ENCODE results near the gene HSH2D.
"Not testable (repeated sequence)": the region's sequence is repeated elsewhere in the genome, so short reads cannot be mapped to it uniquely, and the experiment has no call there.

HSH2D gene

DNA sequence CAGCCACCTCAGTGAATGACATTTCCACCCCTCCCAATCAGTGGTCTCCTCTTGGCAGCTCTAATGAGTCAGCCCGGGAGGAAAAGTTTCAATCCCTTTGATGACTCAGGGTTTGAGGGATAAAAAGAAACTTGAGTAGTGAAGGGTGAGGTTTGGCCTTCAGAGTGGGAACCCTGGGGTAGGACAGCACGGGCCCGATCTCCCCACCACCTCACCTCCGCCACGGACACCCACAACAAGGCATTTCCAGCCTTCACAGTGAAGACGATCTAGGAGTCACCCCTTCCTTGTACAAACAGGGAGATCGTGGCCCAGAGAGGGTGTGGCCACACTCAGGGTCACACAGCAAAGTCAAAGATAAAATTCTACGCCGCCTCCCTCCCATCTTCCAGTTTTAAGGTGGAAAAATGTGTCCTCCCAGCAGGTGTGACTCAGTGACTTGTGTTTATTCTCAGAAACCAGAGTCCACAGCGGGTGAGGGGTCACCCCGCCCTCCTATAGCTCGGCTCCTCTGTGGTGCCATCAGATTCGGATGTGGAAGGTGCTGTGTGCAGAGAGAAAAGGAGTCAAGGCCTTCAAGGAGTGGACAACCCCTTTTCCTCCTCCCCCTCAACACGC, 17.6 kb downstream of the HSH2D start:
- Mint-ChIP-seq H3K27me3 (no peaks in the 10 kb centered on the region), H3K9me3 (no peaks in the 10 kb centered on the region), H3K4me1 (peaks cover 11% of the 10 kb centered on the region), H3K36me3 (peaks cover 2% of the 10 kb centered on the region), H3K4me3 (no peak overlapping the region), H3K27ac (no peak overlapping the region)

DNA sequence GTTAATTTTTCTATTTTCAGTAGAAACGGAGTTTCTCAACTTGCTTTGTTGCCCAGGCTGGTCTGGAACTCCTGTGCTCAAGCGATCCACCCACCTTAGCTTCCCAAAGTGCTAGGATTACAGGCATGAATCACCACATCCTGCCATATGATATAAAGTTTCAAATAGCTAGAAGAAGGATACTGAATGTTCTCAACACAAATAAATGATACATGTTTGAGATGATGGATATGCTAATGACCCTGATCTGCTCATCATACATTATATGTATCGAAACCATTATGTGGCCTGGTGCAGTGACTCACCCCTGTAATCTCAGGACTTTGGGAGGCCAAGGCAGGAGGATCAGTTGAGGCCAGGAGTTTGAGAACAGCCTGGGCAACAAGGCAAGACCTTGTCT, 18.4 kb downstream of the HSH2D start:
- no peaks in the 10 kb centered on the region for H3K27me3 Mint-ChIP-seq
- peaks cover 2% of the 10 kb centered on the region for H3K36me3 Mint-ChIP-seq
- no peaks in the 10 kb centered on the region for H3K9me3 Mint-ChIP-seq
- peaks cover 11% of the 10 kb centered on the region for H3K4me1 Mint-ChIP-seq
- H3K4me3 Mint-ChIP-seq = no peak overlapping the region
- no peak overlapping the region for H3K27ac Mint-ChIP-seq

DNA sequence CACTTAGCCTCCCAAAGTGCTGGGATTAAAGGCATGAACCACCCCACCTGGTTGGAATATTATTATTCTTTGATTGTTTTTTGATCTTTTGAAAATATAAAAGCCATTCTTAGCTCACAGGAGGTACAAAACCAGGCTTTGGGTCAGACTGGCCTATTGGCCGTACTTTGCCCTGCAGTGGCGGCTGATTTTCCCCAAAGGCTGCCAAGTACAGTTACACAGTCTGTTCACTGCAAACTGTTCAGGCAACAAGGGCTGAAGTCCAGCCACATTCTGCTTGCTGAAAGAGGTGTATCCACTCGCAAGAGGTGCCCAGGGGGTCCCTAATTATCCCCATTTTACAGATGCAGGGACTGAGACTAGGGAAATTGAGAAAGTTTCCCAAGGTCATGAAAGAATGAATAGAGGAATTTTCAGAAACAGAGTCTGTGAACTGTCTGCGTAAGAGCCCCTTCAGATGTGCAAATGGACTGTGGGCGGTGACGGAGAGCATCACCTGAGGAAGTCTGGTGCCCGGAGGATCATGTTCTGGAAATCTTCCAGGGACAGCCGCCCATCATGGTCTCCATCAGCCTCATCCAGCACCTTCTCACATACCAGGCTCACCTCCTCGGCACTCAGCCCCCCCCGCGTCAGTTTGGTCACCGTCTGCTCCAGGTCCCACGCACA, 20.9 kb downstream of the HSH2D start:
- Mint-ChIP-seq H3K4me1 (peaks cover 11% of the 10 kb centered on the region), H3K27ac (no peak overlapping the region), H3K27me3 (no peaks in the 10 kb centered on the region)

DNA sequence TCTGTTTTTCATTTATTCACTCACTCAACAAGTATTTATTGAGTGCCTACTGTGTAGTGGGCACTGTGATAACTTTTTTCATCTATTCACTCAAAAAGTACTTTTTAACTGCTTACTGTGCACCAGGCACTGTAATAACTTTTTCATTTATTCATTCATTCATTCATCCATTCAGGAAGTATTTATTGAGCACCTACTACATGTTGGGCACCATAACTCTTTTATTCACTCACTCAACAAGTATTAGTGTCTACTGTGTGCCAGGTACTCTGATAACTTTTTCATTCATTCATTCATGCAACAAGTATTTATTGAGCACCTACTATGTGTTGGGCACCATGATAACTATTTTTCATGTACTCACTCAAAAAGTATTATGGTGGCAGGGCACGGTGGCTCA, 22.9 kb downstream of the HSH2D start:
- Mint-ChIP-seq H3K4me1 (peaks cover 3% of the 10 kb centered on the region), H3K36me3 (no peaks in the 10 kb centered on the region), H3K27ac (no peak overlapping the region), H3K27me3 (no peaks in the 10 kb centered on the region), H3K9me3 (no peaks in the 10 kb centered on the region), H3K4me3 (no peak overlapping the region)

More for the DNA sequence above, 20.9 kb downstream of the HSH2D start:
- Mint-ChIP-seq H3K4me3 (no peak overlapping the region), H3K9me3 (no peaks in the 10 kb centered on the region), H3K36me3 (no peaks in the 10 kb centered on the region)

DNA sequence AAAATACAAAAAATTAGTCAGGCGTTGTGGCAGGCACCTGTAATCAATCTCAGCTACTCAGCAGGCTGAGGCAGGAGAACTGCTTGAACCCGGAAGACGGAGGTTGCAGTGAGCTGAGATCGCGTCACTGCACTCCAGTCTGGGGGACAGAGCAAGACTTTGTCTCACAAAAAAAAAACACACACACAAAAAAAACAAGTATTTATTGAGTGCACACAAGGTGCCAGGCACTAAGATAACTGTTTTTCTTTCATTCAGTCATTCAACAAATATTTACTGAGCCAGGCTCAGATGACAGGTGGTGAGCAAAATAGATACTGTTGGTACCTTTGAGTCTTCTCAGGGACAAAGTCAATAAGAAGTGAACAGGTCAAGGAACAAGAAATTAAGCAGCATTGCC, 23.6 kb downstream of the HSH2D start:
- no peak overlapping the region for H3K27ac Mint-ChIP-seq
- H3K4me3 Mint-ChIP-seq = no peak overlapping the region
- no peaks in the 10 kb centered on the region for H3K36me3 Mint-ChIP-seq
- H3K27me3 Mint-ChIP-seq = no peaks in the 10 kb centered on the region
- H3K4me1 Mint-ChIP-seq = no peaks in the 10 kb centered on the region
- H3K9me3 Mint-ChIP-seq = no peaks in the 10 kb centered on the region

DNA sequence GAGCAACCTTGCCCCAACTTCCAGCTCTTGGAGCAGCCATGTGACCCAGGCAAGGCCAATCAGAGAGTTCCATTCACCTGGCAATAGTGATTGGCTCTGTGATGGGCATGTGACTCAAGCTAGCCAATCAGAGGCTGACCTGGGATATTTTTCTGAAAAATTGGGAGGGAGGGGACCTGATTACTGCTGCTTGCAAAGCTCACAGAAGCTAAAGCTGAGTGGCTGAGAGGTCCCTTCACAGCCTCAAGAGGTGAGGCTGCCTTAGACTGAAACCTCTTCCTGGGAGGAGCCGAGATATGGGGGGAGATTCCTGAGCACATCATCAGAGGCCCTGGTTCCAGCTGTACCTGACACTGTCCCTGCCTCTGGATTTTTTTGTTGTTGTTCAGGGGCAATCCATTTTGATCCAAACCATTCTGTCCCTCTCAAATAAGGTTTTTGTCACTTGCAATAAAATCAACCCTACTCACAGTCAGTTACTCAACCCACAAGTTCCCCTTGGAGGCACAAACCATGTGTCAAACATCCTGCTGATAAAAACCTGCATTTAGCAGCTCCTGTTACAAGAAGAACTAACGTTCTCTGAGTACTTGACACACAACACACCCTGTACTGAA, 25.1 kb downstream of the HSH2D start:
- Mint-ChIP-seq H3K27ac (no peak overlapping the region), H3K4me3 (no peak overlapping the region)

DNA sequence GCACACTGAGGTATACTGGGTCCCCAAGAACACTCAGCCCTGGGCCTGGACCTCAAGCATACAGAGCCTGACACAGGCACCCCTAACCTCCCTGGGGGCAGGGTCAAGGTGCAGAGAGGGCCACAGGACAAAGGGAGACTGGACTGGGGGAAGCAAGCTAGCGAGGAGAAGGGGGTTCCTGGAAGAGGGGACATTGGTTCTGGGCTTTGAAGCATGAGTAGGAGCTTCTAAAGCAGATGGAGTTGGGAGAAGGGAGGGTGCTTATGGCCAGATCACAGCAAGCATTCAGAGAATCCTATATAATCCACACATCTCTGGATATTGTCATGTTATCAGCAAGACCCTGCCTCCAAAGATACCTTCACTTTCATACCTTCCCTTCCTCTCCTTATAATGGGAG, 26.6 kb downstream of the HSH2D start:
- Mint-ChIP-seq H3K36me3 (no peaks in the 10 kb centered on the region), H3K4me3 (no peak overlapping the region), H3K27me3 (no peaks in the 10 kb centered on the region), H3K27ac (no peak overlapping the region), H3K4me1 (no peaks in the 10 kb centered on the region), H3K9me3 (no peaks in the 10 kb centered on the region)

More for the DNA sequence above, 25.1 kb downstream of the HSH2D start:
- H3K9me3 Mint-ChIP-seq = no peaks in the 10 kb centered on the region
- no peaks in the 10 kb centered on the region for H3K27me3 Mint-ChIP-seq
- no peaks in the 10 kb centered on the region for H3K36me3 Mint-ChIP-seq
- H3K4me1 Mint-ChIP-seq = no peaks in the 10 kb centered on the region

DNA sequence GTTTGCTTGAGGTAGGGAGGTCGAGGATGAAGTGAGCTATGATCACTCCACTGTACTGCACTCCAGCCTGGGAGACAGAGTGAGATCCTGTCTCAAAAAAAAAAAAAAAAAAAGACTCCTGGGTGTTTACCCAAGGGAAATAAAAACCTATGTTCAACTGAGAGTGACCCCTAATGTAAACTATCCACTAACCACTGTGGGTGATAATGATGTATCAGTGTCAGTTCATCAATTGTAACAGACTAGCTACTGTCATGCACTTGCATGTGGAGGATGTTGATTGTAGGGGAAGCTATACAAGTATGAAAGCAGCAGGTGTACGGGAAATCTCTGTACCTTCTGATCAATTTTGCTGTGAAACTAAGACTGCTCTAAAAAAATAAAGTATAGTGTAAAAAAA, 32.5 kb downstream of the HSH2D start:
- H3K36me3 Mint-ChIP-seq = no peaks in the 10 kb centered on the region
- H3K27me3 Mint-ChIP-seq = no peaks in the 10 kb centered on the region
- H3K4me1 Mint-ChIP-seq = no peaks in the 10 kb centered on the region
- H3K4me3 Mint-ChIP-seq = no peak overlapping the region
- H3K9me3 Mint-ChIP-seq = no peaks in the 10 kb centered on the region
- H3K27ac Mint-ChIP-seq = no peak overlapping the region

DNA sequence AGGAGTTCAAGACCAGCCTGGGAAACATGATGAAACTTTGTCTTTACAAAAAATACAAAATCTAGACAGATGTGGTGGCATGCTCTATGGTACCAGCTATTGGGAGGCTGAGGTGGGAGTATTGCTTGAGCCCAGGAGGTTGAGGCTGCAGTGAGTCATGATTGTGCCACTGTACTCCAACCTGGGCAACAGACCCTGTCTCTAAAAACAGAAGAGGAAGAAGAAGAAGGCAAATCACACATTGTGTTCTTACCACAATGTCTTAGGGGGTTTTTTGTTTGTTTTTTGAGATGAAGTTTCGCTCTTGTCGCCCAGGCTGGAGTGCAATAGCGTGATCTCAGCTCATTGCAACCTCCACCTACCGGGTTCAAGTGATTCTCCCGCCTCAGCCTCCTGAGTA, 35.4 kb downstream of the HSH2D start:
- not testable (repeated sequence) for H3K9me3 Mint-ChIP-seq

DNA sequence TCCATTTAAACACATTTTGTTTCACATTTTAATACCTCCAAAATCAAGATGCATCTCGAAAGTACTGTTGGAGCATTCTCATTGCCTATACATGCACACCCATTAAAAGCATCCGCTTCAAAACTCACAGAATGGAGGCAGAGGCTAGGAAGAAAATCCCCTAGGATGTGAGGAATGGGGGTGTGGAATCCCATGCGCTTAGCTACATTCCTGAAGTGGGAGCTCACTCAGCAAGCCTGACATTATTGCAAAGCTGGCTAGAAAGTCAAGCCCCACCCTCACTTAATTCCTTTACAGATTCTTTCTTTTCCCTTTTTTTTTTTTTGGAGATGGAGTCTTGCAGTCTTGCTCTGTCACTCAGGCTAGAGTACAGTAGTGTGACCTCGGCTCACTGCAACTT, 37.1 kb downstream of the HSH2D start:
- Mint-ChIP-seq H3K4me3 (no peak overlapping the region), H3K36me3 (peaks cover 5% of the 10 kb centered on the region), H3K9me3 (no peaks in the 10 kb centered on the region), H3K27me3 (no peaks in the 10 kb centered on the region), H3K4me1 (peaks cover 13% of the 10 kb centered on the region), H3K27ac (no peak overlapping the region)

More for the DNA sequence above, 35.4 kb downstream of the HSH2D start:
- not testable (repeated sequence) for H3K4me3 Mint-ChIP-seq, H3K36me3 Mint-ChIP-seq, H3K27ac Mint-ChIP-seq, H3K4me1 Mint-ChIP-seq, H3K27me3 Mint-ChIP-seq

DNA sequence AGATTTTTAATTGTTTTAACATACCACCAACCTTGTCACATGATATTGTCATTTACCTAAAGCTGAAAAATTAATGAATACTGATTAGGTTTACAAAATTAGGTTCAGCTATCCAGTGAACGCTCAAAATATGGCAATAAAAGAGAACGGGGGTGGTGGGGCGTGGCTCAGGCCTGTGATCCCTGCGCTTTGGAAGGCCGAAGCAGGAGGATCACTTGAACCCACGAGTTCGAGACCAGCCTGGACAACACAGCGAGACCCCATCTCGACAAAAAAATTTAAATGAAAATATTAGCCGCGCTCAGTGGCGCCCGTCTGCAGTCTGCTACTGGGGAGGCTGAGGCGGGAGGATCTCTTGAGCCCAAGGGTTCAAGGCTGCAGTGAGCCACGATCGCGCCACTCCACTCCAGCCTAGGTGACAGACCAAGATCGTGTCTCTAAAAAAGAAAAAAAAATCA, 41.2 kb downstream of the HSH2D start:
- Mint-ChIP-seq H3K9me3 (no peaks in the 10 kb centered on the region), H3K27ac (peak overlapping the region; percentile 98), H3K4me3 (peak overlapping the region; percentile 98), H3K36me3 (peaks cover 12% of the 10 kb centered on the region), H3K27me3 (no peaks in the 10 kb centered on the region), H3K4me1 (peaks cover 40% of the 10 kb centered on the region)

DNA sequence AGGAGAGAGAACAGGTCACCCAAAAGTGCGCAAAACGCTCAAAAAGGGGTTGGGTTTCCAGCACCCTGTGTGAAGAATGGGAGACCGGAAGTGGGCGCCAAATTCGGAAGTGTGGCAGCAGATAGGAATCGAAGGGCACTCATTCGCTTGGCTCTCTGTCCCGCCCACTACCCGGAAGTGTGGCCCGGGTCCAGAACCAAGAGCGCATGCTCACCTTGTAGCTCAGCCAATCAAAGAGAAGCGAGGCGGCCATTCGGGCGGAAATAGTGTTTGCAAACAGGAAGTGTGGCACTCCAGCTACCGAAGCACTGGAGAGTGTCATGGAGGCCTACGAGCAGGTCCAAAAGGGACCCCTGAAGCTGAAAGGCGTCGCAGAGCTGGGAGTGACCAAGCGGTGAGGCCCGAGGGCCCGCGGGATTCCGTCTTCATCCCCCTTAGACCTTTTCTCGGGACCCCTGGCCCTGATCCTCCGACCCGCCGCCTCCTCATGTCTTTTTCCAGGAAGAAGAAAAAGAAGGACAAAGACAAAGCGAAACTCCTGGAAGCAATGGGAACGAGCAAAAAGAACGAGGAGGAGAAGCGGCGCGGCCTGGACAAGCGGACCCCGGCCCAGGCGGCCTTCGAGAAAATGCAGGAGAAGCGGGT, 41.8 kb downstream of the HSH2D start, which contains the start of gene FAM32A:
Gene FAM32A (plus strand): TSS at position 288 of the 645 bp plus-strand sequence. CDS start 33 bp downstream, at position 321.
- Mint-ChIP-seq H3K4me1 (peaks cover 40% of the 10 kb centered on the region), H3K27ac (peak within 1 kb of the TSS; percentile 98), H3K9me3 (no peaks in the 10 kb centered on the region), H3K36me3 (peaks cover 12% of the 10 kb centered on the region), H3K27me3 (no peaks in the 10 kb centered on the region), H3K4me3 (peak within 1 kb of the TSS; percentile 98)

DNA sequence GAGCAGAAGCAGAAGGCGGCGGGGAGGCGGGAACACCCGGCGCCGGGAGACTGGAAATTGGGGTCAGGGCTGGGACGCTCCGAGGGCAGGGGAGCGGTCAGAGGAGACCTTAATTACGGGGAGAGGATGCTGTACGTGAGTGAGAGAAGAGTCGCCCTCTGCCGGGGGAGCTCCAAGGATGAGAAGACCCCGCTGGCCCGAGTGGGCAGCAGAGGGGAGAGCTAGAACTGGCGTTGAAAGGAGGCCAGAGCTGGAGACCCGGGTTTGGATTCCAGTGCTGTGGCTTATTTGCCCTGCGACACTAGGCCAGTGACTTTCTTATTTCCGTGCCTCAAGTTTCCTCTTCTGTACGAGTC, 42.3 kb downstream of the HSH2D start:
- H3K4me1 Mint-ChIP-seq = peaks cover 40% of the 10 kb centered on the region
- H3K27me3 Mint-ChIP-seq = no peaks in the 10 kb centered on the region
- H3K9me3 Mint-ChIP-seq = no peaks in the 10 kb centered on the region
- H3K36me3 Mint-ChIP-seq = peaks cover 12% of the 10 kb centered on the region
- H3K27ac Mint-ChIP-seq = peak overlapping the region; percentile 98
- peak overlapping the region; percentile 98 for H3K4me3 Mint-ChIP-seq

DNA sequence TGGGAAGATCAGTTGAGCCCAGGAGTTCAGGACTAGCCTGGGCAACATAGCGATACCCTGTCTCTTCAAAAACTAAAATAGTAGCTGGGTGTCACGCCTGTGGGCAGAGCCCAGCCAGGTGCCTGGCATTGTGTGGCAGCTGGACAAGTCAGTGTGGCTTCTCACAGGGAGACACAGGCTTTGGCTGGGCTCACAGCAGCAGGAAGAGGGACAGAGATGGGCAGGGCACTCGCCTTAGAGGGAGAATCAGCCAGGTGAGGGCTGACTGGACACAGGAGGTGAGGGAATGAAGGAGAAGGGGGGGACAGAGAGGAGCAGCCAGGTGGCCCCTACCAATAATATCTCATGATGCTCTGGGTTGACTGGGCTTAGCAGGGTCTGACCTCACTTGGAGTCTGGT, 45.0 kb downstream of the HSH2D start:
- no peaks in the 10 kb centered on the region for H3K9me3 Mint-ChIP-seq
- no peak overlapping the region for H3K27ac Mint-ChIP-seq
- H3K36me3 Mint-ChIP-seq = peaks cover 14% of the 10 kb centered on the region
- H3K4me1 Mint-ChIP-seq = peaks cover 35% of the 10 kb centered on the region
- no peaks in the 10 kb centered on the region for H3K27me3 Mint-ChIP-seq
- peak overlapping the region; percentile 47 for H3K4me3 Mint-ChIP-seq

DNA sequence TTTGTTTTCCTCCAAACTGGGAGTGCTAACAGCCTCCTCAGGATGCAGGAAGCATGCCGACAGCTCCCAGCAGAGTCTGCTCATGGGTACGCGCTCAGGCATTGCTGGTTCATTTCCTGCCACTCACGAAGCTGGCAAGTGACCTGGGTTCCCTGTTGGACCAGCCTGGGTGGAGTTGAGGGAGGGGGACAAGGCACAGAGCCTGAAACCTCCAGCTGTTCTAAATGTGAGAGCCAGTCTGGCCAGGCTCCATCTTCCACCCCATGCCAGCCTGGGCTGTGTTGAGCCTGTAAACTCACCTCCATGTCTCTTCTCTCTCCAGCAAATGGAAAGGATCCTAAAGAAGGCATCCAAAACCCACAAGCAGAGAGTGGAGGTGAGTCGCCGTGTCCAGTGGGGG, 46.7 kb downstream of the HSH2D start:
- H3K9me3 Mint-ChIP-seq = no peaks in the 10 kb centered on the region
- H3K4me3 Mint-ChIP-seq = no peak overlapping the region
- no peaks in the 10 kb centered on the region for H3K27me3 Mint-ChIP-seq
- H3K36me3 Mint-ChIP-seq = peaks cover 13% of the 10 kb centered on the region
- H3K4me1 Mint-ChIP-seq = peaks cover 30% of the 10 kb centered on the region
- peak overlapping the region; percentile 65 for H3K27ac Mint-ChIP-seq

DNA sequence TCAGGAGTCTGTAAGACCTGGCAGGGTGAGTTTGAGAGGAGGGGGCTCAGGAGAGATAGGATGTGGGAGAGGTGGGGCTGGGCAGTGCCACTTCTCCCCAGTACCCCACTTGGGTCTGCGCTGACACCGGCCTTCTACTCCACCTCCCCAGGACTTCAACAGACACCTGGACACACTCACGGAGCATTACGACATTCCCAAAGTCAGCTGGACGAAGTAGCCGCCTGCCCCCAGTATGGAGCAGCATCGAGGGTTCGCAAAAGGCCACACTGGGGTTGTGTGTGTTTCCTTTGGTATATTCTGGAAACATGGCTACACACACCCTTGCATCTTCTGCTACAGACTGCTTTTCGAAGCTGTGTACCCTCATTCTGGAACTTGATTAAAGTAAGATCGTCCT, 47.3 kb downstream of the HSH2D start:
- peaks cover 25% of the 10 kb centered on the region for H3K4me1 Mint-ChIP-seq
- no peaks in the 10 kb centered on the region for H3K9me3 Mint-ChIP-seq
- no peak overlapping the region for H3K4me3 Mint-ChIP-seq
- no peak overlapping the region for H3K27ac Mint-ChIP-seq
- H3K36me3 Mint-ChIP-seq = peaks cover 9% of the 10 kb centered on the region
- no peaks in the 10 kb centered on the region for H3K27me3 Mint-ChIP-seq

Measured in activated naive CD4-positive, alpha-beta T cell treated with anti-CD3 and anti-CD28 coated beads, Interleukin-2, amount 50 U/mL, for 24 hours (primary cell).